ENCODE data around the gene TRIM52. TPM values are rescaled to one million over a fixed set of nuclear protein-coding genes. Genes with fewer than 3 reads are reported as not detected.
"Not testable (repeated sequence)": the region's sequence is repeated elsewhere in the genome, so short reads cannot be mapped to it uniquely, and the experiment has no call there.

Gene TRIM52
- polyA plus RNA-seq, 1 donor from 2014 or later, result 42.0 TPM

DNA sequence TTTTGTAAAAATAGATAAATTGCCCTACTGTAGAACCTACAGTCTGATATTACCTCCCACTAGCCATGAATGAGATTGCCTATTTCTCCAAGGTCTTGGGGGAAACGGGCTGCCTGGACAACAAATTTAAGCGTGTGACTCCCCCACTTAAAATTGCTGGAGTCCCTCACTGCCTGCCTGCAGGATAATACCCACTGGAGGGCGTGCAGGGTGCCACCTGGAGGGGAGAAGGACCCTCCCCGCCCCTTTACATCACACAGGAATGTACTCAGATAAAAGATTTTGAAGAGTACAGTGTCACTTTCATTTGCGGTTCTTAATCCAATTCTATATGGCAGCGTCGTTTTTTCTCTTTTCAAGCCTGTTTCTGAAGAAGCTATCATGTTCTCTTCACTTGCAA is 49.7 kb downstream of the TRIM52 start:
- H3K4me3 ChIP-seq (ENCODE audit: low read length), result no peak overlapping the region
- no peaks in the 10 kb centered on the region for H3K9me2 ChIP-seq (ENCODE audit: insufficient read depth, low read length)
- no peak overlapping the region for H2AFZ ChIP-seq (ENCODE audit: low read depth, low read length)
- no peaks in the 10 kb centered on the region for H3K79me2 ChIP-seq (replicated peaks; ENCODE audit: insufficient read depth, low read length)
- no peaks in the 10 kb centered on the region for H3K9me3 ChIP-seq (ENCODE audit: low read length)
- H3F3A ChIP-seq (ENCODE audit: insufficient read depth, low read length, poor library complexity, severe bottlenecking), result peaks cover 3% of the 10 kb centered on the region
- TF ChIP-seq MXI1 (conservative IDR thresholded peaks at IDR 0.05; ENCODE audit: poor library complexity, severe bottlenecking), result no peak
- TF ChIP-seq EP300 (conservative IDR thresholded peaks at IDR 0.05; ENCODE audit: poor library complexity, severe bottlenecking), result no peak
- no peak for TF ChIP-seq POLR2AphosphoS5 (IDR thresholded peaks at IDR 0.05)
- TF ChIP-seq SMC3 (conservative IDR thresholded peaks at IDR 0.05; ENCODE audit: poor library complexity), result no peak
- TF ChIP-seq EZH2 (IDR thresholded peaks at IDR 0.05; ENCODE audit: borderline replicate concordance, insufficient read depth, low read length, poor library complexity, severe bottlenecking), result no peak
- TF ChIP-seq TAF1 (IDR thresholded peaks at IDR 0.05; ENCODE audit: low read depth), result no peak
- TF ChIP-seq, protein P1, sequence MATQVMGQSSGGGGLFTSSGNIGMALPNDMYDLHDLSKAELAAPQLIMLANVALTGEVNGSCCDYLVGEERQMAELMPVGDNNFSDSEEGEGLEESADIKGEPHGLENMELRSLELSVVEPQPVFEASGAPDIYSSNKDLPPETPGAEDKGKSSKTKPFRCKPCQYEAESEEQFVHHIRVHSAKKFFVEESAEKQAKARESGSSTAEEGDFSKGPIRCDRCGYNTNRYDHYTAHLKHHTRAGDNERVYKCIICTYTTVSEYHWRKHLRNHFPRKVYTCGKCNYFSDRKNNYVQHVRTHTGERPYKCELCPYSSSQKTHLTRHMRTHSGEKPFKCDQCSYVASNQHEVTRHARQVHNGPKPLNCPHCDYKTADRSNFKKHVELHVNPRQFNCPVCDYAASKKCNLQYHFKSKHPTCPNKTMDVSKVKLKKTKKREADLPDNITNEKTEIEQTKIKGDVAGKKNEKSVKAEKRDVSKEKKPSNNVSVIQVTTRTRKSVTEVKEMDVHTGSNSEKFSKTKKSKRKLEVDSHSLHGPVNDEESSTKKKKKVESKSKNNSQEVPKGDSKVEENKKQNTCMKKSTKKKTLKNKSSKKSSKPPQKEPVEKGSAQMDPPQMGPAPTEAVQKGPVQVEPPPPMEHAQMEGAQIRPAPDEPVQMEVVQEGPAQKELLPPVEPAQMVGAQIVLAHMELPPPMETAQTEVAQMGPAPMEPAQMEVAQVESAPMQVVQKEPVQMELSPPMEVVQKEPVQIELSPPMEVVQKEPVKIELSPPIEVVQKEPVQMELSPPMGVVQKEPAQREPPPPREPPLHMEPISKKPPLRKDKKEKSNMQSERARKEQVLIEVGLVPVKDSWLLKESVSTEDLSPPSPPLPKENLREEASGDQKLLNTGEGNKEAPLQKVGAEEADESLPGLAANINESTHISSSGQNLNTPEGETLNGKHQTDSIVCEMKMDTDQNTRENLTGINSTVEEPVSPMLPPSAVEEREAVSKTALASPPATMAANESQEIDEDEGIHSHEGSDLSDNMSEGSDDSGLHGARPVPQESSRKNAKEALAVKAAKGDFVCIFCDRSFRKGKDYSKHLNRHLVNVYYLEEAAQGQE (IDR thresholded peaks at IDR 0.05; ENCODE audit: borderline replicate concordance), result no peak
- TF ChIP-seq, protein P2, sequence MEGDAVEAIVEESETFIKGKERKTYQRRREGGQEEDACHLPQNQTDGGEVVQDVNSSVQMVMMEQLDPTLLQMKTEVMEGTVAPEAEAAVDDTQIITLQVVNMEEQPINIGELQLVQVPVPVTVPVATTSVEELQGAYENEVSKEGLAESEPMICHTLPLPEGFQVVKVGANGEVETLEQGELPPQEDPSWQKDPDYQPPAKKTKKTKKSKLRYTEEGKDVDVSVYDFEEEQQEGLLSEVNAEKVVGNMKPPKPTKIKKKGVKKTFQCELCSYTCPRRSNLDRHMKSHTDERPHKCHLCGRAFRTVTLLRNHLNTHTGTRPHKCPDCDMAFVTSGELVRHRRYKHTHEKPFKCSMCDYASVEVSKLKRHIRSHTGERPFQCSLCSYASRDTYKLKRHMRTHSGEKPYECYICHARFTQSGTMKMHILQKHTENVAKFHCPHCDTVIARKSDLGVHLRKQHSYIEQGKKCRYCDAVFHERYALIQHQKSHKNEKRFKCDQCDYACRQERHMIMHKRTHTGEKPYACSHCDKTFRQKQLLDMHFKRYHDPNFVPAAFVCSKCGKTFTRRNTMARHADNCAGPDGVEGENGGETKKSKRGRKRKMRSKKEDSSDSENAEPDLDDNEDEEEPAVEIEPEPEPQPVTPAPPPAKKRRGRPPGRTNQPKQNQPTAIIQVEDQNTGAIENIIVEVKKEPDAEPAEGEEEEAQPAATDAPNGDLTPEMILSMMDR (IDR thresholded peaks at IDR 0.05; ENCODE audit: poor library complexity, severe bottlenecking), result no peak
- TF ChIP-seq RAD21 (conservative IDR thresholded peaks at IDR 0.05), result no peak
- no peaks in the 10 kb centered on the region for H3K36me3 ChIP-seq (ENCODE audit: insufficient read depth, low read length)
- peaks cover 9% of the 10 kb centered on the region for H3K27me3 ChIP-seq (ENCODE audit: insufficient read depth, low read depth, low read length)
- H3K9ac ChIP-seq (ENCODE audit: low read length), result no peak overlapping the region
- H3K4me2 ChIP-seq (ENCODE audit: low read length), result no peak overlapping the region
- H3K27ac ChIP-seq (ENCODE audit: low read length), result no peak overlapping the region
- no peaks in the 10 kb centered on the region for H4K20me1 ChIP-seq (ENCODE audit: insufficient read depth)

GRCh38 chr5:181210698-181211097 is 50.2 kb downstream of the TRIM52 start:
- not testable (repeated sequence) for H3K36me3 ChIP-seq (ENCODE audit: insufficient read depth, low read length); H3K9me2 ChIP-seq (ENCODE audit: insufficient read depth, low read length); H3K27me3 ChIP-seq (ENCODE audit: insufficient read depth, low read depth, low read length); H4K20me1 ChIP-seq (ENCODE audit: insufficient read depth); H3F3A ChIP-seq (ENCODE audit: insufficient read depth, low read length, poor library complexity, severe bottlenecking); H3K4me2 ChIP-seq (ENCODE audit: low read length); H3K4me3 ChIP-seq (ENCODE audit: low read length); H3K79me2 ChIP-seq (replicated peaks; ENCODE audit: insufficient read depth, low read length); H2AFZ ChIP-seq (ENCODE audit: low read depth, low read length); H3K9ac ChIP-seq (ENCODE audit: low read length); H3K9me3 ChIP-seq (ENCODE audit: low read length); H3K27ac ChIP-seq (ENCODE audit: low read length)

- H3K27me3 ChIP-seq (ENCODE audit: insufficient read depth, low read depth, low read length), result peaks cover 15% of the 10 kb centered on the region
These were observed 50.8 kb downstream of the TRIM52 start for GRCh38 chr5:181210148-181210547.

DNA sequence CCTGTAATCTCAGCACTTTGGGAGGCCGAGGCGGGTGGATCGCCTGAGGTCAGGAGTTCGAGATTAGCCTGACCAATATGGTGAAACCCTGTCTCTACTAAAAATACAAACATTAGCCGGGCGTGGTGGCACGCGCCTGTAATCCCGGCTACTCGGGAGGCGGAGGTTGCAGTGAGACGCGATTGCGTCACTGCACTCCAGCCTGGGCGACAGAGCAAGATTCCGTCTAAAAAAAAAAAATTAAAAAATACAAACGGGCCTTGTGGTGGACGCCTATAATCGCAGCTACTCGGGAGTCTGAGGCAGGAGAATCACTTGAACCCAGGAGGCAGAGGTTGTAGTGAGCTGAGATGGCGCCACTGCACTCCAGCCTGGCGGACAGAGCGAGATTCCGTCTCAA is 51.9 kb downstream of the TRIM52 start:
- H3K9me3 ChIP-seq (ENCODE audit: low read length); H3K4me3 ChIP-seq (ENCODE audit: low read length); H2AFZ ChIP-seq (ENCODE audit: low read depth, low read length); H3K36me3 ChIP-seq (ENCODE audit: insufficient read depth, low read length); H3K27ac ChIP-seq (ENCODE audit: low read length); H3K79me2 ChIP-seq (replicated peaks; ENCODE audit: insufficient read depth, low read length); H4K20me1 ChIP-seq (ENCODE audit: insufficient read depth); H3K4me2 ChIP-seq (ENCODE audit: low read length); H3K9me2 ChIP-seq (ENCODE audit: insufficient read depth, low read length); H3K9ac ChIP-seq (ENCODE audit: low read length); H3F3A ChIP-seq (ENCODE audit: insufficient read depth, low read length, poor library complexity, severe bottlenecking): not testable (repeated sequence)
- H3K27me3 ChIP-seq (ENCODE audit: insufficient read depth, low read depth, low read length), result peaks cover 26% of the 10 kb centered on the region

More at GRCh38 chr5:181210148-181210547, 50.8 kb downstream of the TRIM52 start:
- not testable (repeated sequence) for H3K4me2 ChIP-seq (ENCODE audit: low read length); H3K27ac ChIP-seq (ENCODE audit: low read length); H3K36me3 ChIP-seq (ENCODE audit: insufficient read depth, low read length); H3K9ac ChIP-seq (ENCODE audit: low read length); H4K20me1 ChIP-seq (ENCODE audit: insufficient read depth); H2AFZ ChIP-seq (ENCODE audit: low read depth, low read length); H3K9me3 ChIP-seq (ENCODE audit: low read length); H3K79me2 ChIP-seq (replicated peaks; ENCODE audit: insufficient read depth, low read length); H3K4me3 ChIP-seq (ENCODE audit: low read length); H3F3A ChIP-seq (ENCODE audit: insufficient read depth, low read length, poor library complexity, severe bottlenecking); H3K9me2 ChIP-seq (ENCODE audit: insufficient read depth, low read length)
